Liver (tissue), 9 donors: Measurements from ENCODE around the gene RFC2. TPM values are rescaled to one million over a fixed set of nuclear protein-coding genes. Genes with fewer than 3 reads are reported as not detected.

Experiments
- DNase-seq: peaks from one replicate; pipeline ENCODE4 v3.0.0-alpha.2; 2017; ENCODE audit warnings: low spot score
- H3K27ac ChIP-seq, 2 donors: one replicate each; pipeline ENCODE4 v1.7.0; 2013; ENCODE audit warnings: inconsistent platforms in 2 of 2, low read length in 2 of 2, control low read depth in 1 of 2, low read depth in 1 of 2, mild to moderate bottlenecking in 1 of 2
- H3K27me3 ChIP-seq, 4 donors: one replicate each; pipeline versions ENCODE4 v1.6.1 to v1.7.0; 2013; ENCODE audit warnings: low read length in 3 of 4, inconsistent platforms in 1 of 4, mild to moderate bottlenecking in 1 of 4, moderate library complexity in 1 of 4; ENCODE audit not compliant: control insufficient read depth in 4 of 4, insufficient read depth in 4 of 4
- H3K36me3 ChIP-seq, 4 donors: one replicate each; pipeline versions ENCODE4 v1.6.1 to v1.7.0; 2013; ENCODE audit warnings: low read length in 3 of 4, mild to moderate bottlenecking in 3 of 4, low read depth in 1 of 4, moderate library complexity in 1 of 4; ENCODE audit not compliant: control insufficient read depth in 4 of 4, insufficient read depth in 3 of 4
- H3K4me1 ChIP-seq, 4 donors: one replicate each; pipeline versions ENCODE4 v1.6.1 to v1.7.0; 2013; ENCODE audit warnings: low read length in 3 of 4, mild to moderate bottlenecking in 3 of 4, moderate library complexity in 1 of 4; ENCODE audit not compliant: control insufficient read depth in 4 of 4, insufficient read depth in 4 of 4
- H3K4me3 ChIP-seq, 3 donors: one replicate each; pipeline versions ENCODE4 v1.6.1 to v1.7.0; 2013; ENCODE audit warnings: low read length in 3 of 3, control low read depth in 1 of 3, low read depth in 1 of 3, mild to moderate bottlenecking in 1 of 3
- H3K9ac ChIP-seq, 2 donors: one replicate each; pipeline ENCODE4 v1.7.0; 2013; ENCODE audit warnings: low read length in 2 of 2, mild to moderate bottlenecking in 2 of 2, moderate library complexity in 2 of 2, control low read depth in 1 of 2, low read depth in 1 of 2
- H3K9me3 ChIP-seq, 4 donors: one replicate each; pipeline versions ENCODE4 v1.6.1 to v1.7.0; 2013; ENCODE audit warnings: low read length in 3 of 4; ENCODE audit not compliant: control insufficient read depth in 4 of 4
- EGR1 ChIP-seq, 2 donors: IDR thresholded peaks; 2 replicates each; pipeline ENCODE4 v1.6.1; 2016 to 2018; ENCODE audit warnings: antibody characterized with exemption in 2 of 2, low read depth in 2 of 2
- GABPA ChIP-seq, 2 donors: IDR thresholded peaks in 1 of 2; conservative IDR thresholded peaks in 1 of 2; 2 replicates each; pipeline ENCODE4 v1.6.1; 2016; ENCODE audit warnings: antibody characterized with exemption in 2 of 2, mild to moderate bottlenecking in 1 of 2, moderate library complexity in 1 of 2
- HNF4A ChIP-seq, 2 donors: conservative IDR thresholded peaks; 2 replicates each; pipeline ENCODE4 v1.6.1; 2016; ENCODE audit warnings: antibody characterized with exemption in 2 of 2, mild to moderate bottlenecking in 2 of 2
- TAF1 ChIP-seq: conservative IDR thresholded peaks from 2 replicates; pipeline ENCODE4 v1.6.1; 2016; ENCODE audit warnings: antibody characterized with exemption, mild to moderate bottlenecking
- WGBS: extraction: QIAGEN DNeasy Blood & Tissue Kit; methylation state at CpG from one replicate; pipeline ENCODE4 v1.1.7; 2013; 5-methylcytosine and 5-hydroxymethylcytosine counted together
- polyA plus RNA-seq, 2 donors: library from polyadenylated mRNA; stranded (reverse) in 1 of 2; unstranded in 1 of 2; fragments of 200-250 nt in 1 of 2; fragments of >200 nt in 1 of 2; fragmentation: Nextera tagmentation in 1 of 2; extraction: Ambion mirVana in 1 of 2; gene quantifications; one replicate each; pipeline versions ENCODE4 v1.2.1 to v1.2.3, GENCODE V29; 2013 to 2015
- total RNA-seq, 2 donors: library from RNA; depleted of rRNA; stranded (reverse); fragments of >200 nt; gene quantifications; one replicate each; pipeline ENCODE4 v1.2.3, GENCODE V29; 2014
- TF ChIP-seq, protein P1 (sequence below): fragments of 150-350 bp; IDR thresholded peaks from 2 replicates; pipeline ENCODE4 v1.5.1; 2017; ENCODE audit warnings: improper control_type of control experiment, low read depth, low read length; ENCODE audit not compliant: missing input control
- TF ChIP-seq, protein P2 (sequence below): IDR thresholded peaks from 2 replicates; pipeline ENCODE4 v1.6.1; 2016; ENCODE audit warnings: antibody characterized with exemption, mild to moderate bottlenecking
- TF ChIP-seq, protein P3 (sequence below): IDR thresholded peaks from 2 replicates; pipeline ENCODE4 v1.6.1; 2016; ENCODE audit warnings: antibody characterized with exemption
- TF ChIP-seq, protein P4 (sequence below): IDR thresholded peaks from 2 replicates; pipeline ENCODE4 v1.6.1; 2016; ENCODE audit warnings: antibody characterized with exemption
- donor health status: healthy.
- donor health status: healthy.
- donor health status: healthy.
- donor health status: healthy.
- donor health status: healthy.

RFC2 gene
- total and polyA plus RNA-seq, 4 donors, result 12.8 to 23.8 (median 14.8) TPM

DNA sequence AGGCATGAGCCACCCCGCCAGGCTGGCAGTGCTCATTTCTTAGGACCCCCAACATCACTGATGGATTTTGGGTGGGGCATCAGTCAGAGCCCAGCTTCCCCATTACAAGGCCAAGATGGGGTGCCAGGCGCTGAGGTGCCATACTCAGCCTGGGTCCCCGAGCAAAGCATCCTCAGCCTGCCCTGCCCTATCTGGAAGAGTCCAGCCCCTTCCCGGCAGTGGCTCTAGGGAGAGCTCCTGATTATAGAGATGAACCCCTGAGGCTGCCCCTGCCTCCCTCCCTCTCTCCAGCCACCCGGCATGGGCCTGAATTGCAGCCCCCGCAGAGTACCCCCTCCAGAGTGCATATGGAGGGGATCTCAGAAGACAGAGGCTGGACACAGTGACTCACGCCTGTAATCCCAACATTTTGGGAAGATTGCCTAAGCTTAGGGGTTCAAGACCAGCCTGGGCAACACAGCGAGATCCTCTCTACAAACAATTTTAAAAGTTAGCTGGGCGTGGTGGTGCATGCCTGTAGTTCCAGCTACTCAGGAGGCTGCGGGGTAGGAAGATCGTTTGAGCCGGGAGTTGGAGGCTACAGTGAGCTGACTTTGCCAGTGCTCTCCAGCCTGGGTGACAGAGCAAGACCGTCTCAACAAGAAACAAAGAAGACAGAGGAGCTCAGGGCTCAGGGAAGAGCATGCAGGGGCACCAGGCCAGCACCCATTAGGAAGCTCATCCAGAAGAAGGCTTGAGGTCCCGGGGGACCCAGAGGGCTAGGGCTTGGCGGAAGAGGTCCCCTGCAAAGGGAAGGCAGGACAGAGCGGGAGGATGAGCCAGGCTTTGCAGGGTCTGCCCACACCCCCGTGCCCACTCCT, 31.1 kb downstream of the RFC2 start:
- Histone ChIP-seq H3K36me3 (peaks cover 0 to 2% (median 1%) of the 10 kb centered on the region in 4 donors), H3K27ac (no peak overlapping the region), H3K27me3 (no peaks in the 10 kb centered on the region), H3K4me3 (no peak overlapping the region), H3K9me3 (no peaks in the 10 kb centered on the region), H3K9ac (no peak overlapping the region), H3K4me1 (peaks cover 5 to 20% (median 14%) of the 10 kb centered on the region in 4 donors)
- DNase-seq, result no peak
- TF ChIP-seq, protein P1, sequence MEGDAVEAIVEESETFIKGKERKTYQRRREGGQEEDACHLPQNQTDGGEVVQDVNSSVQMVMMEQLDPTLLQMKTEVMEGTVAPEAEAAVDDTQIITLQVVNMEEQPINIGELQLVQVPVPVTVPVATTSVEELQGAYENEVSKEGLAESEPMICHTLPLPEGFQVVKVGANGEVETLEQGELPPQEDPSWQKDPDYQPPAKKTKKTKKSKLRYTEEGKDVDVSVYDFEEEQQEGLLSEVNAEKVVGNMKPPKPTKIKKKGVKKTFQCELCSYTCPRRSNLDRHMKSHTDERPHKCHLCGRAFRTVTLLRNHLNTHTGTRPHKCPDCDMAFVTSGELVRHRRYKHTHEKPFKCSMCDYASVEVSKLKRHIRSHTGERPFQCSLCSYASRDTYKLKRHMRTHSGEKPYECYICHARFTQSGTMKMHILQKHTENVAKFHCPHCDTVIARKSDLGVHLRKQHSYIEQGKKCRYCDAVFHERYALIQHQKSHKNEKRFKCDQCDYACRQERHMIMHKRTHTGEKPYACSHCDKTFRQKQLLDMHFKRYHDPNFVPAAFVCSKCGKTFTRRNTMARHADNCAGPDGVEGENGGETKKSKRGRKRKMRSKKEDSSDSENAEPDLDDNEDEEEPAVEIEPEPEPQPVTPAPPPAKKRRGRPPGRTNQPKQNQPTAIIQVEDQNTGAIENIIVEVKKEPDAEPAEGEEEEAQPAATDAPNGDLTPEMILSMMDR, result no peak
- TF ChIP-seq EGR1 (IDR thresholded peaks at IDR 0.05; ENCODE audit: low read depth in 2 of 2), result no peak
- TF ChIP-seq GABPA (IDR thresholded peaks at IDR 0.05 in 1 of 2, conservative IDR thresholded peaks at IDR 0.05 in 1 of 2), result no peak
- WGBS, result 89% methylated on average over 17 of the region's 17 CpGs

DNA sequence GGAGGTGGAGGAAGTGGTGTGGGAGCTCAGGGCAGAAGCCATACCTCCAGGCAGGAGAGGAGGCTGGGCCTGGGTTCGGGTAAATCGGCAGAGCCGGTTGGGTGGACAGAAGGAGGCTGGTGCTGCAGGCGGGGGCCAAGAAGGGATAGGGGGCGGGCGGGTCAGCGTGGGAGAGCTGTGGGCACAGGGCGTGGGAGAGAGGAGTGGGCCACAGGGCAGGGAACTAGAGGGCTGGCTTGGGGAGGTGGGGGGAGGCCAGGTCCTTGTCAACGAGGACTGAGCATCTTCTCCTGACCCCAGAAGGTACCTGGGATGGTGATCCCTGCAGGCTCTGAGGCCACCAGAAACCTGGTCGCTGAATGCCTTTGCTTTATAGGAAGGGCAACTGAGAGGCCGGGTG, 32.5 kb downstream of the RFC2 start:
- no peak overlapping the region for H3K27ac ChIP-seq
- no peaks in the 10 kb centered on the region for H3K9me3 ChIP-seq
- no peak overlapping the region for H3K4me3 ChIP-seq
- no peaks in the 10 kb centered on the region for H3K27me3 ChIP-seq
- DNase-seq, result no peak
- H3K4me1 ChIP-seq, result peaks cover 5 to 25% (median 15%) of the 10 kb centered on the region in 4 donors
- no peak for TF ChIP-seq TAF1
- TF ChIP-seq HNF4A (conservative IDR thresholded peaks at IDR 0.05), result no peak
- TF ChIP-seq, protein P2, sequence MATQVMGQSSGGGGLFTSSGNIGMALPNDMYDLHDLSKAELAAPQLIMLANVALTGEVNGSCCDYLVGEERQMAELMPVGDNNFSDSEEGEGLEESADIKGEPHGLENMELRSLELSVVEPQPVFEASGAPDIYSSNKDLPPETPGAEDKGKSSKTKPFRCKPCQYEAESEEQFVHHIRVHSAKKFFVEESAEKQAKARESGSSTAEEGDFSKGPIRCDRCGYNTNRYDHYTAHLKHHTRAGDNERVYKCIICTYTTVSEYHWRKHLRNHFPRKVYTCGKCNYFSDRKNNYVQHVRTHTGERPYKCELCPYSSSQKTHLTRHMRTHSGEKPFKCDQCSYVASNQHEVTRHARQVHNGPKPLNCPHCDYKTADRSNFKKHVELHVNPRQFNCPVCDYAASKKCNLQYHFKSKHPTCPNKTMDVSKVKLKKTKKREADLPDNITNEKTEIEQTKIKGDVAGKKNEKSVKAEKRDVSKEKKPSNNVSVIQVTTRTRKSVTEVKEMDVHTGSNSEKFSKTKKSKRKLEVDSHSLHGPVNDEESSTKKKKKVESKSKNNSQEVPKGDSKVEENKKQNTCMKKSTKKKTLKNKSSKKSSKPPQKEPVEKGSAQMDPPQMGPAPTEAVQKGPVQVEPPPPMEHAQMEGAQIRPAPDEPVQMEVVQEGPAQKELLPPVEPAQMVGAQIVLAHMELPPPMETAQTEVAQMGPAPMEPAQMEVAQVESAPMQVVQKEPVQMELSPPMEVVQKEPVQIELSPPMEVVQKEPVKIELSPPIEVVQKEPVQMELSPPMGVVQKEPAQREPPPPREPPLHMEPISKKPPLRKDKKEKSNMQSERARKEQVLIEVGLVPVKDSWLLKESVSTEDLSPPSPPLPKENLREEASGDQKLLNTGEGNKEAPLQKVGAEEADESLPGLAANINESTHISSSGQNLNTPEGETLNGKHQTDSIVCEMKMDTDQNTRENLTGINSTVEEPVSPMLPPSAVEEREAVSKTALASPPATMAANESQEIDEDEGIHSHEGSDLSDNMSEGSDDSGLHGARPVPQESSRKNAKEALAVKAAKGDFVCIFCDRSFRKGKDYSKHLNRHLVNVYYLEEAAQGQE, result no peak
- TF ChIP-seq, protein P1, result no peak
- TF ChIP-seq, protein P3, sequence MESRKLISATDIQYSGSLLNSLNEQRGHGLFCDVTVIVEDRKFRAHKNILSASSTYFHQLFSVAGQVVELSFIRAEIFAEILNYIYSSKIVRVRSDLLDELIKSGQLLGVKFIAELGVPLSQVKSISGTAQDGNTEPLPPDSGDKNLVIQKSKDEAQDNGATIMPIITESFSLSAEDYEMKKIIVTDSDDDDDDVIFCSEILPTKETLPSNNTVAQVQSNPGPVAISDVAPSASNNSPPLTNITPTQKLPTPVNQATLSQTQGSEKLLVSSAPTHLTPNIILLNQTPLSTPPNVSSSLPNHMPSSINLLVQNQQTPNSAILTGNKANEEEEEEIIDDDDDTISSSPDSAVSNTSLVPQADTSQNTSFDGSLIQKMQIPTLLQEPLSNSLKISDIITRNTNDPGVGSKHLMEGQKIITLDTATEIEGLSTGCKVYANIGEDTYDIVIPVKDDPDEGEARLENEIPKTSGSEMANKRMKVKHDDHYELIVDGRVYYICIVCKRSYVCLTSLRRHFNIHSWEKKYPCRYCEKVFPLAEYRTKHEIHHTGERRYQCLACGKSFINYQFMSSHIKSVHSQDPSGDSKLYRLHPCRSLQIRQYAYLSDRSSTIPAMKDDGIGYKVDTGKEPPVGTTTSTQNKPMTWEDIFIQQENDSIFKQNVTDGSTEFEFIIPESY, result no peak
- TF ChIP-seq, protein P4, sequence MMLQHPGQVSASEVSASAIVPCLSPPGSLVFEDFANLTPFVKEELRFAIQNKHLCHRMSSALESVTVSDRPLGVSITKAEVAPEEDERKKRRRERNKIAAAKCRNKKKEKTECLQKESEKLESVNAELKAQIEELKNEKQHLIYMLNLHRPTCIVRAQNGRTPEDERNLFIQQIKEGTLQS, result no peak
- no peak for TF ChIP-seq EGR1 (IDR thresholded peaks at IDR 0.05; ENCODE audit: low read depth in 2 of 2)
- H3K36me3 ChIP-seq, result peaks cover 0 to 2% (median 1%) of the 10 kb centered on the region in 4 donors
- H3K9ac ChIP-seq, result no peak overlapping the region
- WGBS, result 94% methylated on average over 11 of the region's 11 CpGs
